K562 (cell line): ENCODE data around the gene LMAN2L. TPM values are rescaled to one million over a fixed set of nuclear protein-coding genes. Genes with fewer than 3 reads are reported as not detected.

ENCODE experiments used
- ATAC-seq: fragments of 200-7000 bp; cut with Tn5 transposase; 3 replicates; pipeline ENCODE4 v1.9.1; 2020; ENCODE audit warnings: moderate library complexity
- BruUV-seq: library from RNA; stranded (reverse); fragments of 400-500 nt; replicated peaks from 2 replicates; lab custom pipeline; 2021; lab: Mats Ljungman, UMichigan
- CTCF ChIA-PET: fragments of 300-600 bp; formaldehyde crosslinking; extraction: SDS; loops from one replicate; lab custom pipeline; 2021; ENCODE audit warnings: low intra/inter-chr PET ratio; lab: Yijun Ruan, JAX
- POLR2A ChIA-PET: fragments of 300-600, 350-650 bp; sonication (Branson Sonifier 250); formaldehyde crosslinking; extraction: SDS; loops from one replicate; lab custom pipeline; 2021; ENCODE audit warnings: antibody characterized with exemption, inconsistent platforms; lab: Yijun Ruan, JAX
- DNase-seq, 4 experiments: peaks; one replicate each; pipeline versions ENCODE4 v3.0.0 to v3.0.0-alpha.2; 2011 to 2018; ENCODE audit warnings: low spot score in 3 of 4, mixed read lengths in 3 of 4; ENCODE audit errors: extremely low read depth in 1 of 4
- FAIRE-seq: peaks from 2 replicates; lab custom pipeline; 2011; peaks lifted over from hg19 to GRCh38; lab: Jason Lieb, UNC
- H2AFZ ChIP-seq: 2 replicates; pipeline ENCODE4 v1.6.0; 2011; ENCODE audit warnings: low read depth, low read length, control low read depth, inconsistent platforms
- H3K27ac ChIP-seq: fragments of 200-600 bp; 3 replicates; pipeline ENCODE4 v1.8.0; 2011; ENCODE audit warnings: low read depth, mild to moderate bottlenecking, control low read depth, inconsistent platforms, low read length, moderate library complexity, mixed read lengths; ENCODE audit errors: extremely low read depth
- H3K27me3 ChIP-seq, 2 experiments: fragments of 300-600 bp in 1 of 2; 2 replicates in 1 of 2; 3 replicates in 1 of 2; pipeline versions ENCODE4 v1.6.0 to v1.8.0; 2011; ENCODE audit warnings: inconsistent platforms in 2 of 2, low read length in 2 of 2, mild to moderate bottlenecking in 1 of 2, mixed read lengths in 1 of 2, moderate library complexity in 1 of 2; ENCODE audit not compliant: control insufficient read depth in 2 of 2, insufficient read depth in 2 of 2
- H3K36me3 ChIP-seq: fragments of 300-600 bp; 3 replicates; pipeline ENCODE4 v1.8.0; 2011; ENCODE audit warnings: mild to moderate bottlenecking, low read length, inconsistent platforms; ENCODE audit not compliant: control insufficient read depth, insufficient read depth
- H3K4me1 ChIP-seq, 2 experiments: fragments of 200-600 bp in 1 of 2; replicated peaks in 1 of 2; 2 replicates in 1 of 2; 3 replicates in 1 of 2; pipeline versions ENCODE4 v1.5.1 to v1.8.0; 2011; ENCODE audit warnings: inconsistent platforms in 2 of 2, low read length in 2 of 2, mild to moderate bottlenecking in 1 of 2, mixed read lengths in 1 of 2, moderate library complexity in 1 of 2; ENCODE audit not compliant: control insufficient read depth in 2 of 2, insufficient read depth in 2 of 2
- H3K4me2 ChIP-seq: 2 replicates; pipeline ENCODE4 v1.6.1; 2011; ENCODE audit warnings: low read length, control low read depth, inconsistent platforms, mixed read lengths; ENCODE audit not compliant: insufficient read depth
- H3K4me3 ChIP-seq: fragments of 200-600 bp; sonication (generic), shearing (Covaris generic); 2 replicates; pipeline ENCODE4 v1.5.1; 2016; ENCODE audit warnings: control low read depth, inconsistent platforms
- H3K79me2 ChIP-seq: fragments of 200-600 bp; 3 replicates; pipeline ENCODE4 v1.8.0; 2011; ENCODE audit warnings: low read length, inconsistent platforms; ENCODE audit not compliant: control insufficient read depth, insufficient read depth
- H3K9ac ChIP-seq, 2 experiments: 2 replicates each; pipeline versions ENCODE4 v1.6.0 to v1.6.1; 2011; ENCODE audit warnings: low read depth in 2 of 2, low read length in 2 of 2, control low read depth in 1 of 2, inconsistent platforms in 1 of 2, mild to moderate bottlenecking in 1 of 2, mixed read lengths in 1 of 2; ENCODE audit not compliant: insufficient read depth in 1 of 2
- H3K9me1 ChIP-seq: one replicate; pipeline ENCODE4 v1.6.0; 2011; ENCODE audit warnings: inconsistent platforms, mild to moderate bottlenecking, low read length, moderate library complexity; ENCODE audit not compliant: control insufficient read depth, insufficient read depth
- H3K9me3 ChIP-seq: replicated peaks from 2 replicates; pipeline ENCODE4 v1.5.1; 2011; ENCODE audit warnings: low read depth, low read length, inconsistent platforms; ENCODE audit not compliant: control insufficient read depth, insufficient read depth
- H4K20me1 ChIP-seq: replicated peaks from 2 replicates; pipeline ENCODE4 v1.6.1; 2011; ENCODE audit warnings: low read length, inconsistent platforms, mixed read lengths; ENCODE audit not compliant: control insufficient read depth, insufficient read depth
- C11orf30 ChIP-seq: fragments of 450-650 bp; IDR thresholded peaks from 2 replicates; pipeline ENCODE4 v1.6.1; 2016; ENCODE audit warnings: low read depth, mild to moderate bottlenecking
- E2F4 ChIP-seq: sonication (generic); formaldehyde crosslinking; IDR thresholded peaks from 2 replicates; pipeline ENCODE4 v1.8.0; 2022; ENCODE audit warnings: mild to moderate bottlenecking, low read depth, missing genetic modification reagents
- ELF1 ChIP-seq: fragments of 200-800 bp; sonication (Bioruptor generic); IDR thresholded peaks from 2 replicates; pipeline ENCODE4 v1.6.1; 2016; ENCODE audit warnings: missing genetic modification characterization, missing compliant biosample characterization
- EP300 ChIP-seq: IDR thresholded peaks from 2 replicates; pipeline ENCODE4 v1.6.1; 2012; ENCODE audit warnings: low read length, improper control_type of control experiment
- HDAC2 ChIP-seq: fragments of 450-650 bp; IDR thresholded peaks from 2 replicates; pipeline ENCODE4 v1.6.1; 2016; ENCODE audit warnings: mild to moderate bottlenecking
- HDAC8 ChIP-seq: fragments of 450-650 bp; IDR thresholded peaks from 2 replicates; pipeline ENCODE4 v1.6.1; 2016; ENCODE audit warnings: mild to moderate bottlenecking, missing genetic modification characterization, moderate library complexity, missing compliant biosample characterization
- KAT2B ChIP-seq: IDR thresholded peaks from one replicate; pipeline ENCODE4 v1.6.1; 2012; ENCODE audit warnings: low read depth, mild to moderate bottlenecking, control low read depth, inconsistent platforms, low read length, moderate library complexity
- MTA2 ChIP-seq: fragments of 450-650 bp; IDR thresholded peaks from 2 replicates; pipeline ENCODE4 v1.6.1; 2016; ENCODE audit warnings: low read depth
- NKRF ChIP-seq: fragments of 450-650 bp; IDR thresholded peaks from 2 replicates; pipeline ENCODE4 v1.6.1; 2016; ENCODE audit warnings: borderline replicate concordance
- PCBP2 ChIP-seq: fragments of 200-400 bp; formaldehyde crosslinking; IDR thresholded peaks from 2 replicates; pipeline ENCODE4 v1.6.1; 2018; ENCODE audit warnings: low read length, low read depth, mild to moderate bottlenecking, moderate library complexity; ENCODE audit not compliant: poor library complexity, severe bottlenecking
- RBM34 ChIP-seq: fragments of 200-400 bp; formaldehyde crosslinking; IDR thresholded peaks from 2 replicates; pipeline ENCODE4 v1.6.1; 2018; ENCODE audit warnings: low read length, borderline replicate concordance; ENCODE audit not compliant: insufficient read depth
- RHOXF2B ChIP-seq: fragments of 250-450 bp; sonication (Bioruptor Pico); conservative IDR thresholded peaks from 2 replicates; pipeline ENCODE4 v1.5.1; 2021
- SMAD3 ChIP-seq: fragments of 450-650 bp; formaldehyde crosslinking; conservative IDR thresholded peaks from 2 replicates; pipeline ENCODE4 v1.4.0; 2020; ENCODE audit warnings: mild to moderate bottlenecking
- SUPT5H ChIP-seq: fragments of 450-650 bp; IDR thresholded peaks from 2 replicates; pipeline ENCODE4 v1.6.1; 2016
- TAF7 ChIP-seq: fragments of 450-650 bp; IDR thresholded peaks from 2 replicates; pipeline ENCODE4 v1.6.1; 2016; ENCODE audit warnings: missing genetic modification characterization, missing compliant biosample characterization
- ZNF253 ChIP-seq: fragments of 250-450 bp; sonication (Bioruptor Pico); conservative IDR thresholded peaks from 2 replicates; pipeline ENCODE4 v1.6.1; 2021; ENCODE audit warnings: mild to moderate bottlenecking
- WGBS: fragments of 100-300 bp; shearing (Covaris generic); methylation state at CpG from one replicate; pipeline ENCODE4 v1.1.6; 2016; ENCODE audit warnings: low coverage, mixed read lengths; ENCODE audit not compliant: insufficient coverage; ENCODE audit errors: missing lambda C conversion rate; 5-methylcytosine and 5-hydroxymethylcytosine counted together
- in situ Hi-C: fragments of 300-500 bp; cut with MboI; formaldehyde crosslinking; loops from 4 replicates; pipeline ENCODE4 v1.15.0; 2018; ENCODE audit warnings: inconsistent platforms, mixed read lengths
- intact Hi-C: fragments of 100-400 bp; cut with micrococcal nuclease; formaldehyde crosslinking; loops from 2 replicates; pipeline ENCODE4 v1.14.2; 2022
- polyA plus RNA-seq, 8 experiments: library from polyadenylated mRNA; depleted of rRNA in 4 of 8; stranded (reverse) in 5 of 8; unstranded in 3 of 8; fragments of >200 nt; fragmentation: Nextera tagmentation in 2 of 8; fragmentation: Illumina TruSeq in 1 of 8; extraction: Ambion mirVana in 2 of 8; extraction: Trizol in 1 of 8; gene quantifications; 2 replicates each; pipeline versions ENCODE4 v1.2.1 to v1.2.3, GENCODE V29; 2011 to 2014; ENCODE audit warnings: inconsistent platforms in 1 of 8, missing spikeins in 1 of 8
- total RNA-seq, 7 experiments: library from RNA; depleted of rRNA in 6 of 7; stranded (reverse); fragments of >200 nt in 6 of 7; fragmentation: Illumina TruSeq in 2 of 7; extraction: Trizol in 2 of 7; gene quantifications; 2 replicates each; pipeline versions ENCODE4 v1.2.1 to v1.2.3, GENCODE V29; 2011 to 2021; ENCODE audit warnings: low replicate concordance in 1 of 7
- TF ChIP-seq, protein P1 (sequence below): fragments of 250-450 bp; sonication (Bioruptor Pico); IDR thresholded peaks from 2 replicates; pipeline ENCODE4 v1.4.0; 2020; ENCODE audit warnings: mild to moderate bottlenecking, moderate library complexity

The LMAN2L gene
- total and polyA plus RNA-seq, 9 of the 15 experiments (the other 6 are each of a cell fraction or from before 2014, with no cell fraction given) = 7.2 to 37.7 (median 12.5) TPM

- CTCF ChIA-PET = interaction anchor here (1.1 kb wide), 1 partner anchor 207 kb away, joined by 4 read pairs; no protein-coding TSS in a partner anchor
- ATAC-seq (no peak), DNase-seq (no peak), FAIRE-seq (no peak)
- no TSS peak for BruUV-seq
- peaks cover 10% of the 10 kb centered on the region; the same call in 2 of the 3 replicates for H3K79me2 ChIP-seq
- in situ Hi-C loops (no loop called here), intact Hi-C loops (no loop called here)
- H3K27me3 ChIP-seq = no peaks in the 10 kb centered on the region; a peak in 1 of 5 replicates
- H3K36me3 ChIP-seq = no peaks in the 10 kb centered on the region
- POLR2A ChIA-PET = no interaction called here
- H3K9ac ChIP-seq = no peak overlapping the region
- 0 out of 2 replicates have a peak, but pooled peaks cover under 1% of the 10 kb centered on the region for H4K20me1 ChIP-seq
- no peaks in the 10 kb centered on the region for H3K9me1 ChIP-seq
- 33% methylated on average over 5 of the region's 5 CpGs for WGBS
- no peak overlapping the region for H2AFZ ChIP-seq
- H3K27ac ChIP-seq = no peak overlapping the region
- H3K4me1 ChIP-seq = peaks cover 16 to 17% of the 10 kb centered on the region in 2 experiments; a peak in 4 of 5 replicates
- no peak overlapping the region for H3K4me3 ChIP-seq
- H3K4me2 ChIP-seq = no peak overlapping the region
- H3K9me3 ChIP-seq = no peaks in the 10 kb centered on the region
- TF ChIP-seq HDAC2 (no peak), NKRF (no peak), RHOXF2B (no peak), SUPT5H (no peak), E2F4 (CRISPR knock-in tag) (no peak), KAT2B (no peak), HDAC8 (tag) (no peak), RBM34 (no peak), C11orf30 (peak; percentile 26; the same call in 1 of the 2 replicates), SMAD3 (CRISPR knock-in tag) (no peak), ZNF253 (no peak), EP300 (no peak), TAF7 (tag) (no peak), MTA2 (no peak), ELF1 (tag) (no peak), PCBP2 (no peak)
- TF ChIP-seq, protein P1, sequence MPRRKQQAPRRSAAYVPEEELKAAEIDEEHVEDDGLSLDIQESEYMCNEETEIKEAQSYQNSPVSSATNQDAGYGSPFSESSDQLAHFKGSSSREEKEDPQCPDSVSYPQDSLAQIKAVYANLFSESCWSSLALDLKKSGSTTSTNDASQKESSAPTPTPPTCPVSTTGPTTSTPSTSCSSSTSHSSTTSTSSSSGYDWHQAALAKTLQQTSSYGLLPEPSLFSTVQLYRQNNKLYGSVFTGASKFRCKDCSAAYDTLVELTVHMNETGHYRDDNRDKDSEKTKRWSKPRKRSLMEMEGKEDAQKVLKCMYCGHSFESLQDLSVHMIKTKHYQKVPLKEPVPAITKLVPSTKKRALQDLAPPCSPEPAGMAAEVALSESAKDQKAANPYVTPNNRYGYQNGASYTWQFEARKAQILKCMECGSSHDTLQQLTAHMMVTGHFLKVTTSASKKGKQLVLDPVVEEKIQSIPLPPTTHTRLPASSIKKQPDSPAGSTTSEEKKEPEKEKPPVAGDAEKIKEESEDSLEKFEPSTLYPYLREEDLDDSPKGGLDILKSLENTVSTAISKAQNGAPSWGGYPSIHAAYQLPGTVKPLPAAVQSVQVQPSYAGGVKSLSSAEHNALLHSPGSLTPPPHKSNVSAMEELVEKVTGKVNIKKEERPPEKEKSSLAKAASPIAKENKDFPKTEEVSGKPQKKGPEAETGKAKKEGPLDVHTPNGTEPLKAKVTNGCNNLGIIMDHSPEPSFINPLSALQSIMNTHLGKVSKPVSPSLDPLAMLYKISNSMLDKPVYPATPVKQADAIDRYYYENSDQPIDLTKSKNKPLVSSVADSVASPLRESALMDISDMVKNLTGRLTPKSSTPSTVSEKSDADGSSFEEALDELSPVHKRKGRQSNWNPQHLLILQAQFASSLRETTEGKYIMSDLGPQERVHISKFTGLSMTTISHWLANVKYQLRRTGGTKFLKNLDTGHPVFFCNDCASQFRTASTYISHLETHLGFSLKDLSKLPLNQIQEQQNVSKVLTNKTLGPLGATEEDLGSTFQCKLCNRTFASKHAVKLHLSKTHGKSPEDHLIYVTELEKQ (CRISPR knock-in tag) = no peak
Observed at GRCh38 chr2:96756788-96757476, 17.1 kb upstream of the LMAN2L start.
